ENCODE data around the gene MSMP. TPM values are rescaled to one million over a fixed set of nuclear protein-coding genes. Genes with fewer than 3 reads are reported as not detected.

Gene MSMP
- total RNA-seq, 1 donor from 2014 or later, result not detected

- Histone ChIP-seq H3K27ac (ENCODE audit: low read depth, low read length) (no peak overlapping the region), H3K9me3 (ENCODE audit: insufficient read depth, low read depth, low read length) (no peaks in the 10 kb centered on the region), H3K4me1 (ENCODE audit: insufficient read depth, low read length) (no peaks in the 10 kb centered on the region), H3K36me3 (ENCODE audit: insufficient read depth, low read length) (no peaks in the 10 kb centered on the region), H3K4me3 (ENCODE audit: insufficient read depth, low read depth, low read length) (no peak overlapping the region), H3K9ac (ENCODE audit: low read length) (no peak overlapping the region), H2AFZ (ENCODE audit: low read depth, low read length) (no peak overlapping the region), H3K4me2 (ENCODE audit: low read length) (no peak overlapping the region), H3K79me2 (ENCODE audit: insufficient read depth, low read length) (no peaks in the 10 kb centered on the region), H3K27me3 (ENCODE audit: insufficient read depth, low read length) (peaks cover 24% of the 10 kb centered on the region), H4K20me1 (ENCODE audit: insufficient read depth, low read length) (no peaks in the 10 kb centered on the region)
- Mint-ChIP-seq H3K4me1 (ENCODE audit: low read depth, unreplicated experiment) (no peaks in the 10 kb centered on the region), H3K4me3 (ENCODE audit: unreplicated experiment) (no peak overlapping the region), H3K36me3 (ENCODE audit: low read depth, unreplicated experiment) (no peaks in the 10 kb centered on the region), H3K27me3 (ENCODE audit: low read depth, unreplicated experiment) (no peaks in the 10 kb centered on the region), H3K9me3 (ENCODE audit: unreplicated experiment) (no peaks in the 10 kb centered on the region), H3K27ac (ENCODE audit: unreplicated experiment) (no peak overlapping the region)
- TF ChIP-seq CTCF (IDR thresholded peaks at IDR 0.05; ENCODE audit: insufficient read depth, low read depth, low read length) (no peak), EZH2 (IDR thresholded peaks at IDR 0.05; ENCODE audit: insufficient read depth, low read length) (no peak)
- FAIRE-seq (no peak), DNase-seq (ENCODE audit: low read depth) (no peak)
Measured at GRCh38 chr9:35771534-35771933, 17.5 kb upstream of the MSMP start.

- Histone ChIP-seq H3K36me3 (ENCODE audit: insufficient read depth, low read length) (no peaks in the 10 kb centered on the region), H3K79me2 (ENCODE audit: insufficient read depth, low read length) (no peaks in the 10 kb centered on the region), H4K20me1 (ENCODE audit: insufficient read depth, low read length) (no peaks in the 10 kb centered on the region), H3K9me3 (ENCODE audit: insufficient read depth, low read depth, low read length) (no peaks in the 10 kb centered on the region), H3K4me1 (ENCODE audit: insufficient read depth, low read length) (no peaks in the 10 kb centered on the region), H2AFZ (ENCODE audit: low read depth, low read length) (no peak overlapping the region), H3K27ac (ENCODE audit: low read depth, low read length) (no peak overlapping the region), H3K9ac (ENCODE audit: low read length) (no peak overlapping the region), H3K27me3 (ENCODE audit: insufficient read depth, low read length) (peaks cover 24% of the 10 kb centered on the region), H3K4me3 (ENCODE audit: insufficient read depth, low read depth, low read length) (no peak overlapping the region), H3K4me2 (ENCODE audit: low read length) (no peak overlapping the region)
- no peak overlapping the region for H3K27ac Mint-ChIP-seq (ENCODE audit: unreplicated experiment)
- H3K27me3 Mint-ChIP-seq (ENCODE audit: low read depth, unreplicated experiment), result no peaks in the 10 kb centered on the region
- FAIRE-seq (no peak), DNase-seq (ENCODE audit: low read depth) (no peak)
- TF ChIP-seq CTCF (IDR thresholded peaks at IDR 0.05; ENCODE audit: insufficient read depth, low read depth, low read length) (no peak), EZH2 (IDR thresholded peaks at IDR 0.05; ENCODE audit: insufficient read depth, low read length) (no peak)
- no peaks in the 10 kb centered on the region for H3K36me3 Mint-ChIP-seq (ENCODE audit: low read depth, unreplicated experiment)
- H3K4me3 Mint-ChIP-seq (ENCODE audit: unreplicated experiment), result no peak overlapping the region
- H3K9me3 Mint-ChIP-seq (ENCODE audit: unreplicated experiment), result no peaks in the 10 kb centered on the region
- no peaks in the 10 kb centered on the region for H3K4me1 Mint-ChIP-seq (ENCODE audit: low read depth, unreplicated experiment)
Measured at GRCh38 chr9:35771075-35771433, 17.0 kb upstream of the MSMP start.

DNA sequence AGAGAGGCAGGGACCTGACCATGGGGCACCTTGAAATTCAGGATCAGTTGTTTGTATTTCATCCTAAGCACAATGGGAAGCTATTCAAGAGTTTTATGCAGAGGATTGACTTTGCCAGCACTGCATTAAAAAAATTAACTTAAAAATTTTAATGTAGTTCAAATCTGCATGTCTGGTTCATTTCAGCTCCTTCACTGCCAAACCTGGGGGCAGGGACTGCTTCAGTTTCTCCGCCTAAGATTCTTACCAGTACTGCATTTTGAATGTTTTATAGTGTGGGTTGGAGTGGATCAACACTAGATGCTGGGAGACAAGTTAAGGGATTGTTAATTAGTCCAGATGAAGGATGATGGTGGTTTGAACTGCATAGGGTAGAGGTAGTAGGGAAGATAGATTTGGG lies 15.7 kb upstream of the MSMP start:
- no peak for FAIRE-seq
- H3K9me3 Mint-ChIP-seq (ENCODE audit: unreplicated experiment), result no peaks in the 10 kb centered on the region
- Histone ChIP-seq H3K9me3 (ENCODE audit: insufficient read depth, low read depth, low read length) (no peaks in the 10 kb centered on the region), H3K4me2 (ENCODE audit: low read length) (no peak overlapping the region), H3K27me3 (ENCODE audit: insufficient read depth, low read length) (peaks cover 24% of the 10 kb centered on the region), H2AFZ (ENCODE audit: low read depth, low read length) (no peak overlapping the region), H3K9ac (ENCODE audit: low read length) (no peak overlapping the region), H3K27ac (ENCODE audit: low read depth, low read length) (no peak overlapping the region), H3K79me2 (ENCODE audit: insufficient read depth, low read length) (no peaks in the 10 kb centered on the region), H4K20me1 (ENCODE audit: insufficient read depth, low read length) (no peaks in the 10 kb centered on the region), H3K36me3 (ENCODE audit: insufficient read depth, low read length) (no peaks in the 10 kb centered on the region), H3K4me1 (ENCODE audit: insufficient read depth, low read length) (no peaks in the 10 kb centered on the region), H3K4me3 (ENCODE audit: insufficient read depth, low read depth, low read length) (no peak overlapping the region)
- H3K4me1 Mint-ChIP-seq (ENCODE audit: low read depth, unreplicated experiment), result no peaks in the 10 kb centered on the region
- no peaks in the 10 kb centered on the region for H3K36me3 Mint-ChIP-seq (ENCODE audit: low read depth, unreplicated experiment)
- no peaks in the 10 kb centered on the region for H3K27me3 Mint-ChIP-seq (ENCODE audit: low read depth, unreplicated experiment)
- no peak for TF ChIP-seq EZH2 (IDR thresholded peaks at IDR 0.05; ENCODE audit: insufficient read depth, low read length)
- TF ChIP-seq CTCF (IDR thresholded peaks at IDR 0.05; ENCODE audit: insufficient read depth, low read depth, low read length), result no peak
- no peak overlapping the region for H3K27ac Mint-ChIP-seq (ENCODE audit: unreplicated experiment)
- H3K4me3 Mint-ChIP-seq (ENCODE audit: unreplicated experiment), result no peak overlapping the region
- DNase-seq (ENCODE audit: low read depth), result no peak

All from astrocyte (in vitro differentiated cells and primary cell).